ENCODE results near the gene CYP27C1.

The CYP27C1 gene

DNA sequence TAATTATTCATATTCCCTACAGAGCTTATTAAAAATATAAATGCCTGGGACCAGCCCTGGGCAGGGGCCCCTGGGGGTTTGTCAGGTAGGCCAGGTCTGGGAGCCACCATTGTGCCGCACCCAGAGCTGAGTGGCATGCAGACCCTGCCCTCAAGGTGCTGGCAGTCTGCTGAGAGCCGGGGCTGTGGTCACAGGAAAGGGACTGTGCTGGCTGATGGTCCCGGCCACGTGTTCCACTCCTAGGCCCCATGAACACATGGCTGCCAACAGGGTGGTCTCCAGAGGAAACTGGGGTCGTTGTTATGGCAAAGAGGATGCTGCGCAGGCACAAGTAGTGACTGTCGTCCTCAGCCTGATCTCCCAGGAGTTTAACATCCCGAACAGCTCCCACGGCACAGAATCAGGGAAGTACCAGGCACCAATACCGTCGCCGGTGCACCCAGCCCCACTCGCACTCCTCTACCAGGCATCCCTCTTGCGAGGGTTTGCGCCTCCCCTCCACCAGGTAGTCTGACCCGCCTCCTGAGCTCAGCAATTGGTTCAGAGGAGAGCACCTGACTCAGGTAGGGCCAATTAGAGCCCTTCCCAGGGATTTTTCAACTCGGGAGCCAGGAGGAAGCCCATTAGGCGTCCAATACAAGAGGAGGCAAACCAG, 73.9 kb downstream of the CYP27C1 start:
- no peak for DNase-seq

DNA sequence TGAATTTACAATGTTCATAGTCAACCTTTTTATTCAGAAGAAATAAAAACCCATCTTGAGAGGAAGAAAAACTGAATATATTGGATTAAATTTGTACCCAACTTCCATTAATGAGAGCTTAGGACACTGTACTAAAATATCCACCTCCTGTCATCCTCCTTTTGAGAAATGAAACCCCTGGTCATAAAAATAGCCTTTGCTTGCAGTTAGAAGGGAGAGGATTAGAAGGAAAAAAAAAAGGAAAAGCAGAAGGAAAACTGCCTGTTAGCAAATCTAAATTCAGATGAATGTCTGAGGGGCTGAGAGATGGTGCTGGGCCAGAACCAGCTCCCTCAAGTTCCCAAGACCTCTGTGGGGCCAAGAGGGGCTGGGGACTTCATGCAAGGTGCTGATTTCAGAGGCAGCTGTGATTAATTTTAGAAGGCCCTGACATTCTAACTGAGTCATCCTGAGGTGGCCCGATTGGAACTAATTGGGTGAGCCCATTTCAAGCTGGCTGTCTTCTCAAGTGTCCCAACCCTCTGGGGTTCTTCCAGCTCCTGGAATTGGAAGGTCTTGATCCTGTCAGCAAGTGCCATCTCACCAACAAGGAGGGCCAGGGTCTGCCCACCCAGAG, 74.7 kb downstream of the CYP27C1 start:
- no peak for DNase-seq

DNA sequence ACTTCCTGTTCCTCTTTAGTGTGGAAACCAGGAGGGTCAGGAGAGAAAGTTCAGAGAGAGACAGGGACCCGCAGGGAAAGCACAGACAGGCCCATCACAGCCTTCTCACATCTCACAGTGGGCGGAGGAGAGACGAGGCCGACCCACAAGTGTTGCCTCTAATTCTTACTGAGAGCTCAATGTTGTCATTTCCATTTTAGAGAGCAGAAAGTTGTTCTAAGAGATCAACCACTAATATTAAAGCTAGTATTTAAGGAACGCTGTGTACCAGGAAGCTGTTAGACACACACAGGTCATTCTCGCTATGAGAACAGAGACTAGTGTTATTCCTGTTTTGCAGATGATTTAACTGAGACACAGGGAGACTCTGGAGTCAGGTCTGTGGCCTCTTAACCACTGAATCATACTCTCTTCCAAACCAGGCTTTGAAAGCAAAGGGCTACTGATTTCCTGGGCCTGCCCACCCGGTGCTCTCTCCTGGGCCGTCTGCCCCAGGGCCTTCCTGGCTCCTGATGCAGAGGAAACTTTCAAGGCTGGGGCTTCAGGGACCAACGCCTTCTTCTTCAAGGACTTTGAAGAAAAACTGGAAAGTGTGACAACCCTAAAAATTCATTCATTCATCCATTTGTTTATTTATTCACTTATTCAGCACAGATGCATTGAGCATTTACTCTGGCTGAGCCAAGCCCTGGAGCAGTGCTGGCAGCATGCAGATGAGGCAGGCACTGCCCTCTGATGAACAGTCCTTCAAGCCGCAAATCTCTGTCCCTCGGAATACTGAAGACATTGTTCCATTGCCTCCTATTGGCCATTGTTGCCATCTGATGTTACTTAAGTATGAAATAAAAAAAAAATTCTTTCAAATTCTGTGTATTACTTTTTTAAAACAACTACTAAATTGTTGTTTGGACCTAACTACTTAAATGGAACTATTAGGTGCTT, 76.0 kb downstream of the CYP27C1 start:
- DNase-seq = no peak

DNA sequence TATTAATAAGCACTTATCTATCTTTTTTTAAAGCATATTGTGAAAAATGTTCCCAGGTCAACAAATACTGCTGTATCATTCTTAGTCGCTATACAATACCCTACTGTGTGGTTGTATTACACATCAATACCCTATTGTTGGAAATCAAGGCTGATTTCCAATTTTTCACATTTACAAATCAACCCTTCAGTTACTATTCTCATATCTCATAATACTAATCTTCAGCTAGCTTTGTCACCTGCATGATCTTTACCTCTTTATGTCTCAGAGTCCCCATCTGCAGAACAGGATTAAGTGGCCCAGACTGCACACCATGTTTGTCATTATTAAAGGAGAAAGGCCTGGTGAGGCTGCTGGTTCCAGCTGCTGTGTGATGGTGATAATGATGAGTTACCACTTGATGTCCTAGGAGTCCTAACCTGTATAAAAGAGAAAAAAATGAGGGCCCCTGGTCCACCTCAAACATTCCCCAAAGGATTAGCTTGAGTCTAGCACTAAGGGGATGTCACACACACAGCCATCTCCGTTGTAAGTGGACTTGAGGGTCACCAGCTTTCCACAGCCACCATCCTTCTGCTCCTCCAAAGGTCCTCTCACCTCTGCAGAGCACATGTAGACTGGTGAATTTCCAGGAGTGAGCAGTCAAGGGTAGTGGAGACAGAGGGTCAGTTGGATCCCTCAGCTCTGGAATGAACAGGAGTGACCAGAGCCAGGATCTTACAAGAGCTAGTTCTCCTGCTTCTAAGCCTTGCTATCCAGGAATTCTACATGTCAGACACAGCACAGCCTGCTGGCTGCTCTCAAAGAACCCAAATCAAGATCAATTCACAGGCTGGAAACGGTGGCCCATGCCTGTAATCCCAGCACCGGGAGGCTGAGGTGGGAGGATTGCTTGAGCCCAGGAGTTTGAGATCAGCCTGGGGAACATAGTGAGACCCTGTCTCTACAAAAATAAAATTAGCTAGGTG, 77.2 kb downstream of the CYP27C1 start:
- DNase-seq = no peak

DNA sequence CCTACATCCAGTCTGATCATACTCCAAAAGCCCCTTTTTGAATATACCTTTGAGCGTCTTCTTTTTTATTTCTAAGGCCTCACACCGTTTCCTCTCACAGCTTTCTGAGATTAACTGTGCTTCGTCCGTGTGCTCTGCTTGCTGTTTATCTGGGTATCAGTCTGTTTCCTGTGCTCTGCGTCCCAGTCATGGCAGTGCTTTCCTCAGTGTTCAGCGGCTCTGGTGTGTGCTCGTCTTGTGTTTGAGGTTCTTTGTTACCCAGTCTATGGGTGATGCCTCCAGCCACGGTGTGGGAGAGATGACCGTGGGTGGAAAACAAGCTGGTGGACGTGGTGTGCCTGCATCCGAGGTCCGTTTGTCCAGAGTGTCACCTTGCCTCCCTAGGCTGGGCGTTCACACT, 79.6 kb downstream of the CYP27C1 start:
- DNase-seq = no peak

DNA sequence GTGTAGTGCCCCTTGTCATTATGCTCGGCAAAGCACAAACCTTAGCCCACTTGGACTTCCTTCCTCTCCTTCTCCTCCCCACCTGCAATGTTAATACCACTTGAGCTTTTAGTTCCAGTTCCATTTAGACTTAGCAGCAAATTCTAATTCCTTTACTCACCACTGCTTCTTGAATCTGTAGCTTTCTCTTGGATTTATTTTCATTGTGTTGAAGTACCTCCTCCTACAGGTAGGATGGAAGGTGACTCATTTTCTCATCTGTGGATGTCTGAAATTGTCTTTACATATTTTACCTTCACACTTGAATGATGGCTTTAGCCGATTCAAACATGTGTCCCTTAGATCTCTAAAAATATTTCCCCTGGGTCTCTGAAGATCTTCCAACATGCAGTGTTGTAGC, 80.3 kb downstream of the CYP27C1 start:
- no peak for DNase-seq

DNA sequence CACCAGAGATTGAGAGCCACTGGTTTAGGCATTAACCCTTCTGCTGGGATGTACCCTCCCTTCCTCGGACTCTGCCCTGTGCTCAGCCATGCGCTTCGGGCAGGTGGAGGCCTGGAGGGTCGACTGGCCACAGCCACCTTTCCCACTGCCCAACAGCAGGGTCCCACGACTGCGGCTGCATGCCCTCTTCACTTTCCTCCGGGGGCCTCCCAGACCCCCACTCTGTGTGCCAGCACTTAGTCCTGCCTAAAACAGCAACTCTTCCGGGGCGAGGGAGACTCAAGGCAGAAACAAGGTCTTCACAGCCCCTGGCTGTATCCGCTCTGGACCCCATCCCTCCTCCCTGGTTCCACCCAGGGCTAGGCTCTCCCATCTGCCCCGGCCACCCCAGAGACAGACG, 81.8 kb downstream of the CYP27C1 start:
- DNase-seq = no peak

DNA sequence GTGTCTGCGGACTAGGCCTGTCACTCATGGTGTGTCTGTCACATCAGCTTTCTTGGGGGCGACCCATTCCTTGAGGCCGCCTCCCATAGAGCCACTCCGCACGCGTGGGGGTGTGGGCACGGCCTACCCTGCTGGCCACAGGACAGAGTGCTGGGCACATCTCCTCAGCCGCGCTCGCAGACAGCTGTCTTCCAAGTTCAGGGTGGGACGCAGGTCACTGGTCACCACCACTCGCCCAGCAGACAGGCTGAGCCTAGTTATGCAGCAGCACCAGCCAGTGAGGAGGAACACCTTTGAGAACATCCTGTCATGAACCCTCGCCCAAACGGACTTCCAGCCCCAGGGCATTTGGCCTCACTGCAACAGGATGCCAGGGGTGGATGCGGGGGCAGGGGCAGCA, 82.4 kb downstream of the CYP27C1 start:
- DNase-seq = no peak

DNA sequence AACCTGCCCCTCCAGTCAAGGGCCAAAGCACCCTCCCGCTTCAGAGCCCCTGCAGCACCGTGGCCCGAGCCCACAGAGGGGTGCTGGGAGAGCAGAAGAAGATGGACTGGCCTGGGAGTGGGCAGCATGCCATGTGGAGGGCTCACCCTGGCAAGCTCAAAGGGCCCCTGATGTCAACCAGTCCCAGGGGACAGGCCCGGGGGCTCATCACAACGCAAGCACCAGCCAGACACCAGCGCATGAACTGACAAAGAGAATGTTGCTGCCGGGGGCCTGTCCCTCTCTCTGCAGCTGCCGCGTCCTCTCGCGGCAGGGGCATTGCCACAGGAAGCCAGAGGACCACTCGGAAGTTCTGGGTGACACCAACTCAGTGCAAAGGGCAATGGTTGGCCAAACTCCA, 82.9 kb downstream of the CYP27C1 start:
- no peak for DNase-seq

DNA sequence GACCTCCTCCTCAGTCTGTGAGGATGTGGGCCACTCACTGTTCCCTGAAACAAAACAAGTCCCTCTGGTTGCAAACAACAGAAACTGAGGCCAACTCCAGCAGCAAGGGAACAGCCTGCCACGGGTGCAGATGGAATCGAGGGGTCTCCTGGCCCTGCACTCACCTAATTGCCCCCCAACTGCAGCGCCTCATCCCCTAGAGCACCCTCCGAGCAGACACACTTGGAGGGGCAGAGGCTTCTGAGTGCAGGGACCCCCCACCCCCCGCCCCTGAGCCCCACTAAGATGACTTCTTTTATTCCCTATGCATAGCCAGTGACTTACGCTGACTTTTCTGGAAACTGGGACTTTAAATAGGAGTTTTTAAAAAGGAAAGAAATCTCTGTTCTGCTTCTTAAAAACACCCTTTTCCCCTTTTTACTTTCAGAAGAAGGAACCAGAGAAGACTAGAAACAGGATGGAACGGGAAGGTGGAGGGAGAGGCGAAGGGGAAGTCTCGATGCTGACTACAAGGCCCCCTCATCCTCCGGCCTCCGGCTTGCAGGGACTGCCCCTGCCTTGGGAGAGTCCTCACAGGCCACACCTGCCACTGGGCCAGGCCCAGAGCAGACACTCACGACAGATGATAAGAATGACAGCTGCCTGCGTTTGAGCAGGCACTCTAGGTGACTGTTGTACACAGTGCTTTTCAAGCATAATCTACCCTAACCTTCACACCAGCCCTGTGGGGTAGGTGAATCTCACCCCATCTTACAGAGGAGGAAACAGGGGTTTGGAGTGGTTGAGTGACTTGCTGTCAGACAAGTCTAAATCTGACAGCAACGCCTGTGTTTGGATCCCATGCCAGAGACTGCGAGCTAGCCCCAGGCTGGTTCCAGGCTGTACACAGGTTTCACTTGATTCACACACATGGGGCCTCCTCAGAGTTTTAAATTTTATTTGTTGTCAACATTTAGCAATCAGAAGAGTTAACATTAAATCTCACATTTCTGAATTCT, 85.0 kb downstream of the CYP27C1 start:
- DNase-seq = no peak

DNA sequence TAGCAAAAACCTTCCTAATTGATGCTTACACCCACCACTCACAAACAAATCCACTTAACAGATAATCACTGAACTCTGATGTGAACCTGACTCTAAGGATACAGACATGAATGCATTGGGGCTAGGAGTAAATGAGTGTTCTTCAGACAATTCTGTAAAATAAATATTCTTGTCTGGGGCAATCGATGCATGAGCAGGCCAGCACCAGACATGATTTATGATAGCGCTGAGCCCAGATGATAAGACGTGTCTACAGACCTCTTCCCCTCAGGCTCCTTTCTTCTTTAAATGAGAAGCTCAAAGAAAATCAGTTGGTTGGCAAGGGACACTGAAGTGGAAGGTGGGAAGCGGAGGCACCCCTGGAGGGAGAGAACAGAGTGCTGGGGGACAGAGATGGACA, 85.9 kb downstream of the CYP27C1 start:
- DNase-seq = no peak

All from NCI-H1092 (cell line).